GM18507 (cell line): ENCODE data around the gene ST6GAL2.

Experiments
- DNase-seq: peaks from one replicate; pipeline ENCODE4 v3.0.0; 2011; ENCODE audit warnings: low read depth; ENCODE audit not compliant: insufficient read length; ENCODE audit errors: extremely low spot score
- FAIRE-seq: peaks from 2 replicates; lab custom pipeline; 2011; peaks lifted over from hg19 to GRCh38; lab: Jason Lieb, UNC

The ST6GAL2 gene, protein sequence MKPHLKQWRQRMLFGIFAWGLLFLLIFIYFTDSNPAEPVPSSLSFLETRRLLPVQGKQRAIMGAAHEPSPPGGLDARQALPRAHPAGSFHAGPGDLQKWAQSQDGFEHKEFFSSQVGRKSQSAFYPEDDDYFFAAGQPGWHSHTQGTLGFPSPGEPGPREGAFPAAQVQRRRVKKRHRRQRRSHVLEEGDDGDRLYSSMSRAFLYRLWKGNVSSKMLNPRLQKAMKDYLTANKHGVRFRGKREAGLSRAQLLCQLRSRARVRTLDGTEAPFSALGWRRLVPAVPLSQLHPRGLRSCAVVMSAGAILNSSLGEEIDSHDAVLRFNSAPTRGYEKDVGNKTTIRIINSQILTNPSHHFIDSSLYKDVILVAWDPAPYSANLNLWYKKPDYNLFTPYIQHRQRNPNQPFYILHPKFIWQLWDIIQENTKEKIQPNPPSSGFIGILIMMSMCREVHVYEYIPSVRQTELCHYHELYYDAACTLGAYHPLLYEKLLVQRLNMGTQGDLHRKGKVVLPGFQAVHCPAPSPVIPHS

GRCh38 chr2:106885971-106886915, at the start of gene ST6GAL2:
Gene ST6GAL2, minus strand, starts transcription at chr2:106886167. Its CDS starts 42,190 bp downstream, at chr2:106843977.
- DNase-seq (no peak), FAIRE-seq (no peak)

GRCh38 chr2:106932644-106933043, 46.7 kb upstream of the ST6GAL2 start:
- DNase-seq = no peak
- no peak for FAIRE-seq

GRCh38 chr2:106931717-106932335, 45.9 kb upstream of the ST6GAL2 start:
- DNase-seq (no peak), FAIRE-seq (no peak)

DNA sequence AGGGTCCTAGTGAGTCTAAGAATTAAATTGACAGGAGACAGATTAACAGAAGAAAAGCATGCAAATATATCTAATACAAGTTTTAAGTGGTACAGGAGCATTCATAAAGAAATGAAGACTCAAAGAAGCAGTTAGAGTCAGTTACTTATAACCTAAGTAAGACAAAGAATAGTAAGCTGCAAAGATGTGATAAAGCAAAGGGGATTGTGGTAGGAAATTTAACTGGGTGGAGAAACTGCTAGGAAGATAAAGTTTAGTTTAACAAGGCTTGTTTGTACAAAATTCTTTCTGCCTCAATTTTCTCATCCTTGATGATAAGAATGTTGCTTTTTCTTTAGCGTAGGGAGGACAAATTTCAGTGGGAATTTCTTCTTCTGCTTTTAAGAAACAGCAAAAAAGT, 35.5 kb upstream of the ST6GAL2 start:
- DNase-seq = no peak
- no peak for FAIRE-seq

GRCh38 chr2:106919012-106919411, 33.0 kb upstream of the ST6GAL2 start:
- FAIRE-seq (no peak), DNase-seq (no peak)

DNA sequence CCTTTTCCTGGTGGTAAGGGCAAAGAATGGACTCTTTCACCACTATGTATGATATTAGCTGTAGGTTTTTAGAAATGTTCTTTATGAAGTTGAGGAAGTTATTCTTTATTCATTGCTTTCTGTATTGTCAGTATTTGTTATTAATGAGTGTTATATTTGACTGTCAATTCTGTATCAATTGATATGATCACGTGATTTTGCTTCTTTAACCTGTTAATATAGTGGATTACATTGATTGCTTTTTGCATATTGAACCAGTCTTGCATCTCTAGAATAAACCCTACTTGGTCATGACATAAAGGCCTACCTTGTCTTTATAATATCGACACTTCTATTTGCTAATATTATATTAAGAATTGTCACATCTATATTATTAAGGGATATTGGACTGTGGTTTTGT, 18.3 kb upstream of the ST6GAL2 start:
- FAIRE-seq = no peak
- DNase-seq = no peak

DNA sequence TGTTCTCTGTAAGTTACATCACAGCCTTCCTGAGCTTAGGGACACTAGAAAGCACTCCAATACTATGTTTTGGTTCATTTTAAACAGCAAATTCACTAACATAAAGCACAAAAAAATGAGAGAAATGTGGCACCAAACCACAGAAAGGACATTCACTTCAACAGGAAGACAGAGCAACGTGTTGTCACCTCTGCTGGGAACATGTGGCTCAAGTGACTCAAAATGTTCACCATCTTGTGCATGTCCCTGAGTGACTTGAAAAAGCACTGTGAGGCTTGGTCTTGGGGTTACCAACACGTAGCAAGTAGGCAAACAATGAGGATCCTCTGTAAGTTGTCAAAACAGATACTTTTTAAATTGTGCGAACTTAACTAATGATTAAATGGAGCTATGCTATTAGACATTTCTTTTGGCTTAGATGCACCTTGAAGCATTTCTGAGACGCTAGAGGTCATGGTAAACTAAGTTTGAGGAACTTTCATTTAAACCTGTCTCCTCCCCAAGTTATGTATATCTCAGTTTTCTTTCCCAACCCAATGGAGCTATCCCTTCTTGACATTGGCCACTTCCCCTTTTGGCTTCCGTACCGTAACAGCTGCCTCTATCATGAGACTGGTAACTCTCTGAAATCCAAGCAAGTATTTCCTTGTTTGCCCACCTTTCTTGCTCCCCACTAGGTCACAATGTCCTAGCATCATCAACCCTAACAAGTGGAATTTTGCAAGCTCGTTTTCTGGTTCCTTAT, 14.0 kb upstream of the ST6GAL2 start:
- FAIRE-seq = no peak

DNA sequence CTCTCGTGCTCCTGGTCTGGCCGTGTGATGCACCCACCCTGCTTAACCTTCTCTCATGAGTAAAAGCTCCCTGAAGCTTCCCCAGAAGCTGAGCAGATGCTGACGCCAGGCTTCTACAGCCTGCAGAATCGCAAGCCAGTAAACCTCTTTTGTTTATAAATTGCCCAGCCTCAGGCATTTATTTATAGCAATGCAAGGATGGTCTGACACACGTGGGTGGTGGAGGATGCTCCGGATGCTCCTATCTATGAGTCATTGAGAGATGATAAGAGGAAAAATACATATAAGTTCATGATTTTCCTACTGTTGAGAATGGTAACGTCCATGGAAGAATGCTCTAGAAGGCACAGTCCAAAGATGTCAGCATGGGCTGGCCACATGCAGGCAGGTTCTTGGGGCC, 8.6 kb upstream of the ST6GAL2 start:
- DNase-seq (no peak), FAIRE-seq (no peak)

More for the DNA sequence above, 14.0 kb upstream of the ST6GAL2 start:
- no peak for DNase-seq

- FAIRE-seq = no peak
Measured at GRCh38 chr2:106892048-106892447, 6.1 kb upstream of the ST6GAL2 start.

DNA sequence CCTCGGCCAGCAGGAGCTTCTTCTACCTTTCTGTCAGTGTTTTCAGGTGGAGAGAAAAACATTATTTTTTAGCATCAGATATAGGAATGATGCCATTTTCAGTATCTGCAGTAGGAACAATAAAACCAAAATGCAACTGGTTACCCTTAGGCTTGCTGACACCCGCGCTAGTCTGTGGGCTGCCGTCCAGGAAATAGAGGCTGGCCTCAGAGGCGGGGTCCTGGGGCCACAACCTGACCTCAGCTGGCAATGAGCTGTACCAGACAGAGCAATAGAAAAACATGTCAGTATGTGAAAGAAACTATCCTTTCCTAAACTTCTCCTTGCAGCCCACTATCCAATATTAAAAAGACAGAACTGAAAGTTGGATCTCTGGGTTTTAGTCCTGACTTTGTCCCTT, 4.6 kb upstream of the ST6GAL2 start:
- FAIRE-seq (no peak), DNase-seq (no peak)

More at GRCh38 chr2:106892048-106892447, 6.1 kb upstream of the ST6GAL2 start:
- DNase-seq = no peak

GRCh38 chr2:106886916-106887758, 1.2 kb upstream of the ST6GAL2 start:
- DNase-seq (no peak), FAIRE-seq (no peak)

GRCh38 chr2:106885329-106885728, 638 bp downstream of the ST6GAL2 start:
- DNase-seq = no peak
- FAIRE-seq = no peak

GRCh38 chr2:106882673-106883072, 3.3 kb downstream of the ST6GAL2 start:
- no peak for DNase-seq

GRCh38 chr2:106878206-106878605, 7.8 kb downstream of the ST6GAL2 start:
- FAIRE-seq = no peak

More at GRCh38 chr2:106882673-106883072, 3.3 kb downstream of the ST6GAL2 start:
- FAIRE-seq = no peak

GRCh38 chr2:106876699-106877098, 9.3 kb downstream of the ST6GAL2 start:
- FAIRE-seq = no peak
- no peak for DNase-seq

More at GRCh38 chr2:106878206-106878605, 7.8 kb downstream of the ST6GAL2 start:
- DNase-seq = no peak

DNA sequence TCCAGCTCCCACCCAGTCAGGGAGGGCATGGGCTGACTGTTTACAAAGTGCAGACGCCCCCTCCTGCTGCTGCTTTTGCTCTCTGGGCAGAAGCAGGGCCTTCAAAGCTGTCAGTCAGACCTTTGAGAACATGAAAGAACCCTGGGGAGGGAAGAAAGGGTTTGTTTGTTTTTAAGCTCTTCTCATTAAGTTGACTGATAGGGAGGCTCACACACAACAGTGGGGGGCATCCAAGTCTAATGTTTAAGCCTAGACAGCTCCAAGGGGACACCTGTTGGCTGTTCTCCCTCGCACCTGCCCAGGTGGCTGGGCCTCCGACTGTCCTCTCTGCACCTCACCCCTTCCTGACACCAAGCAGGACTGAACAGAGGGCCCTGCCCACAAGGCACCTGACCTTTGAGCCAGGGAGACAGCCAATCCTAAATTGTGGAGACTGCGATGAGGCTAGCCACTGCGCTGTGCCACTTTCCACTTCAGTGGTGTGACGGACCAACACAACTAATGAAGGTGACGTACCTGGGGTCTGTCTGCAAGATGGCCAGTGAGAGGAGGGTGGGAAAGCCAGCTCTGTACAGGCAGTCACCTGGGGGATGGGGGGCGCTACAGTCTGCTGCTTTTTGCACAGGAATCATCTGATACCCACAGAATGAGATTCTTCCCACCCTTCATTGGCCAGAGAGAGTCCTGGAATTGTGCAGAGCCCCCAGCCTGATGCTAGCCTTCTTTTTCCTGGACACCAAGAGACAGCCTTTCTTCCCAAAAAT, 16.3 kb downstream of the ST6GAL2 start:
- DNase-seq (no peak), FAIRE-seq (no peak)

GRCh38 chr2:106868275-106868674, 17.7 kb downstream of the ST6GAL2 start:
- DNase-seq (no peak), FAIRE-seq (no peak)
